GM21786 (cell line): ENCODE results near the gene SLC9A9.
"Not testable (repeated sequence)": the region's sequence is repeated elsewhere in the genome, so short reads cannot be mapped to it uniquely, and the experiment has no call there.

Source experiments
- ATAC-seq: cut with Tn5 transposase; IDR thresholded peaks from one replicate; pipeline ENCODE4 v1.9.1; 2021; ENCODE audit not compliant: unreplicated experiment

SLC9A9 gene

DNA sequence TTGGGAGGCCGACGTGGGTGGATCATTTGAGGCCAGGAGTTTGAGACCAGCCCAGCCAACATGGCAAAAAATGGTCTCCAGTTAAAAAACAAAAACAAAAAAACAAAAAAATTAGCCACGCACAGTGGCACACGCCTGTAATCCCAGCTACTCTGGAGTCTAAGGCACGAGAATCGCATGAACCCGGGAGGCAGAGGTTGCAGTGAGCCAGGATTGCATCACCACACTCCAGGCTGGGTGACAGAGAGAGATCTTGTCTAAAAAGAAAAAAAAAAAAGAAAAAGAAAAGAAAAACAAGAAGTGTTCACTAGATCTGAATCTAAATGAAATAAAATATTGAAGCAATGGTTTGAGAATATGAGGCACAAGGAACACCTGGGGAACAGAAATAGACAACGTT, 36.7 kb downstream of the SLC9A9 start:
- no peak for ATAC-seq

- ATAC-seq = peak; percentile 43
Measured at GRCh38 chr3:143810953-143811265, 37.4 kb downstream of the SLC9A9 start.

GRCh38 chr3:143810166-143810952, 37.9 kb downstream of the SLC9A9 start:
- no peak for ATAC-seq

- ATAC-seq = no peak
Measured at GRCh38 chr3:143809121-143809621, 39.1 kb downstream of the SLC9A9 start.

DNA sequence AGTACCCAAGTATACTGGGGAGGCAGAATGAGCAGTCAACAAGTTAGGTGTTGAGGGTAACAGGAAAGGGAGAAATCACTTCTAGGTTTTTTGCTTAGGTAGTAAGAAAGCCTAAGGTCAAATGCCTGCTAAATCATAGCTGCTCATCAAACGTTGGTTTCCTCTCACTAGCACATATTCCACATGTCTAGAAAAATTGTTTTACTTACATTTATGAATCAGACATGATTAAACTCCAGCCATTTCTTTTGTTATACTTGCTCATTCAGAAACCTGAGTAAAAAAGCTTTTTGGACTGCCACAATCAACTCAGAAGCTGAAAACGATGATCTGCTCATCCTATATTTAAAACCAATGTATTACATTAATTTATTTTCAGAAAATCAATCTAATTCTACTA, 40.2 kb downstream of the SLC9A9 start:
- no peak for ATAC-seq

DNA sequence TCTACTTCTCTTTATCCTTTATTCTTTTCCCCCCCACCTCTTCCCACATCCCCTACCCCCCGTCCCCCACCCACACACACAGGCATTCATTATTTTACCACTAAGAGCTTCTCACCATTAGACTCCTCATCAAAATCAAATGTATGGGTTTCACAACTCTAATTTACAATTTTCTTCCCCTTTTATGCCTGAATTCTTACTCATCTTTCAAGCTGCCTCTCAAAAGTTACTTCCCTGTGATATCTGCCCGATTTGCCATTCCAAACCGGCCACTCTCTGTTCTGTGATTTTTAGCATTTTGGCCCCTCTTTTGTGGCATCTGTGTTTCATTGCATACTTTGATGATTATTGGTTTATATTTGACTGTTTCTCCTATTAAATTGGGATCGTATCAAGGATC, 42.2 kb downstream of the SLC9A9 start:
- no peak for ATAC-seq

DNA sequence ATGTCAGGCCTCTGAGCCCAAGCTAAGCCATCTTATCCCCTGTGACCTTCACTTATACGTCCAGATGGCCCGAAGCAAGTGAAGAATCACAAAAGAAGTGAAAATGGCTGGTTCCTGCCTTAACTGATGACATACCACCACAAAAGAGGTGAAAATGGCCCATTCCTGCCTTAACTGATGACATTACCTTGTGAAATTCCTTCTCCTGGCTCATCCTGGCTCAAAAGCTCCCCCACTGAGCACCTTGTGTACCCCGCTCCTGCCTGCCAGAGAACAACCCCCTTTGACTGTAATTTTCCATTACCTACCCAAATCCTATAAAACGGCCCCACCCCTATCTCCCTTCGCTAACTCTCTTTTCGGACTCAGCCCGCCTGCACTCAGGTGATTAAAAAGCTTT, 42.8 kb downstream of the SLC9A9 start:
- ATAC-seq = not testable (repeated sequence)

GRCh38 chr3:143801046-143801445, 47.2 kb downstream of the SLC9A9 start:
- ATAC-seq = not testable (repeated sequence)

DNA sequence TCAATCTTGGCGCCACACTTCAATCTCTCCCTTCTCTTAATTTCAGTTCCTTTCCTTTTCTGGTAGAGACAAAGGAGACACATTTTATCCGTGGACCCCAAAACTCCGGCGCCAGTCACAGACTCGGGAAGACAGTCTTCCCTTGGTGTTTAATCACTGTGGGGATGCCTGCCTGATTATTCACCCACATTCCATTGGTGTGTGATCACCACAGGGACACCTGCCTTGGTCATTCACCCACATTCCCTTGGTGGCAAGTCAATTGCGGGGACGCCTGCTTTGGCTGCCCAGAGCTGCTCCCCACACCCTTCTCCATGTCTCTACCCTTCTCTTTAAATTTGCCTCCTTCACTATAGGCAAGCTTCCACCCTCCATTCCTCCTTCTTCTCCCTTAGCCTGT, 50.1 kb downstream of the SLC9A9 start:
- ATAC-seq = not testable (repeated sequence)

DNA sequence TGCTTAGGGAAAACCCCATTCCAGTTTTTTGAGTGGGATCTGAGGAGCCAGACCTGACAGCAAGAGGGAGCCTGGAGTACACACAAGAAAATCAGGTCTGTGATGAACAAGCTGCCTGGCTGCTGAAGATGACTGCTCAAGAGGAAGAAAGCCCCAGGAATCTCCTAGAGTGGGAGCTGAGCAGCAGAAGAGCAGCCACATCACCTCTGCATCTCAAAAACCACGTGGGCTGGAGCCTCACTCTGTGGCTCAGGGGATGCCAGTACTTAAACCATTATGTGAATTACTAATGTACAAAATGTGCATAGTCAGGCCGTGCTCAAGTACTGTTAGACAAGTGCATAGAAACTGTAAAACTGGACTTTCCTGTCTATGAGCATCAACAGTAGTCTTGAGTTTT, 52.4 kb downstream of the SLC9A9 start:
- ATAC-seq = no peak

GRCh38 chr3:143794793-143795462, 53.3 kb downstream of the SLC9A9 start:
- no peak for ATAC-seq

- ATAC-seq = no peak
Measured at GRCh38 chr3:143793971-143794370, 54.3 kb downstream of the SLC9A9 start.

- ATAC-seq = no peak
Measured at GRCh38 chr3:143791386-143791785, 56.9 kb downstream of the SLC9A9 start.

- ATAC-seq = no peak
Measured at GRCh38 chr3:143786219-143787191, 61.8 kb downstream of the SLC9A9 start.

DNA sequence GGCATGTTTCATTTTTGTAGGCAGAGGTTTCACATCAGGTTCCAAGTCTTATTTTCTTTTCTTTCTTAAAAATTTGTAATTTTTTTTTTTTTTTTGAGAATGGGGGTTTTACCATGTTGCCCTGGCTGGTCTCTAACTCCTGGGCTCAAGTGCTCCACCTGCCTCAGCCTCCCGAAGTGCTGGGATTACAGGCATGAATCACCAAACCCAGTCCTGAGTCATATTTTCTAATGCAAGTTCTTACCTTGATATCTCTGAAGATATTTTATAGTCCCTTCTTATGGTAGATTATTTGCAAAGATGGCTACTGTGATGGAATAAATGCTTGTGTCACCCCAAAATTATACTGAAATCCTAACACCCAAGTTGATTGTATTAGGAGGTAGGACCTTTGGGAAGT, 63.8 kb downstream of the SLC9A9 start:
- no peak for ATAC-seq

- ATAC-seq = no peak
Measured at GRCh38 chr3:143783851-143784370, 64.4 kb downstream of the SLC9A9 start.

DNA sequence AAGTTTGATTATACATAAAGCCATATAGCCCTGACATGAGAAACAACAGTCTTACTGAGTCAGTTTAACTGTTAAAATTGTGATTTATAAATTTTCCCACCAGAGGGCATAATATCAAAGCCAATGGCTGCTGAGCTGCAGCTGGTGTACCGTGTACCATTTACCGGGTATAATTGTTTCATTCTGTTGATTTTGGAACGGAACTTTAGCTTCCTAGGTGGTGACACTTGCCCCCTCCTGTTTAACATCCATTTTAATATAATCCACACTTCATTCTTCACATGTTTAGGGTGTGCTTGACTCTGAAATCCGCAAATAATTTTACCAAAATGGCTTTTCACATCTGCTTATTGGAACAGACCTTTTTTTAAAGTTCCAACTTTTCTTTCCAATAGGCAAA, 72.8 kb downstream of the SLC9A9 start:
- peak; percentile 92 for ATAC-seq

- ATAC-seq = no peak
Measured at GRCh38 chr3:143771939-143772338, 76.3 kb downstream of the SLC9A9 start.

DNA sequence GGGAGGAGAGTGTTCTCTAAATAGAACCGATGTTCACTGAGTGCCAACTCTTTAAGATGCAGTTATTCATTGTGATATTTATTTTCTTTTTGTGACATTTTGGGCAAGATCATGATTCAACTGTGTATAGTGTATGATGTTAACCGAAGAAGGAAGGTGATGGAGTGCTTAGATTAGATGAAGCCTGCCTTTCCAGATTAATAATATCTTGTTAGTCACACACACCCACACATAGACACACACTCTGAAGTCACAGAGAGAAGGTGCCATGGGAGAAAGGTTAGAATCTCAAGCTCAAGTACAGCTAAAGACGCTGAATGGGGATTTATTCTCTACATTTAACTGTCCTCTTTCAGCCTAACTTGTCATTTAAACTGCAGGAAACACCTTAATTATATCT, 77.0 kb downstream of the SLC9A9 start:
- ATAC-seq = no peak

GRCh38 chr3:143770391-143770790, 77.9 kb downstream of the SLC9A9 start:
- ATAC-seq = no peak

DNA sequence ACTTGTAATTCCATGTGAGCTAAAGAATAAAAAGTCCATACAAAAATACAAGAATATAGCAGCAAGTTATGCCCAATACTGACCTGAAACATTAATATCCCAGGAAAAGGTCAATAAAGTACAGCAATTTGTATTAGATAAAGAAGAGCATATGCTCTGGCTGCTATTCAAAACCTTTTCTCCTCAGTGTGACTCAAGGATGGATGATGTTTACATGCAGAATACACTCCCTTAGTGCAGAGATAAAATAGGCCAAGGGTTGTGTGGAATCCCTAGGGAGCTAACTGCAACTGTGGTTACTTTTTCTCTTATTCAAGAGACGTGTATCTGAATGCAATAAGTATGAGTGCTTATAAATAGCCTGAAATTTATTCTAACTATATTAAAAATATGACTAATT, 78.7 kb downstream of the SLC9A9 start:
- ATAC-seq = no peak
